GM18861 (cell line): ENCODE measurements around the gene TAGLN3.
A peak's percentile ranks its signal among the peaks of the same experiment; 100 is the strongest.

Experiments used
- ATAC-seq: cut with Tn5 transposase; IDR thresholded peaks from one replicate; pipeline ENCODE4 v1.9.1; 2021; ENCODE audit not compliant: unreplicated experiment

The TAGLN3 gene

DNA sequence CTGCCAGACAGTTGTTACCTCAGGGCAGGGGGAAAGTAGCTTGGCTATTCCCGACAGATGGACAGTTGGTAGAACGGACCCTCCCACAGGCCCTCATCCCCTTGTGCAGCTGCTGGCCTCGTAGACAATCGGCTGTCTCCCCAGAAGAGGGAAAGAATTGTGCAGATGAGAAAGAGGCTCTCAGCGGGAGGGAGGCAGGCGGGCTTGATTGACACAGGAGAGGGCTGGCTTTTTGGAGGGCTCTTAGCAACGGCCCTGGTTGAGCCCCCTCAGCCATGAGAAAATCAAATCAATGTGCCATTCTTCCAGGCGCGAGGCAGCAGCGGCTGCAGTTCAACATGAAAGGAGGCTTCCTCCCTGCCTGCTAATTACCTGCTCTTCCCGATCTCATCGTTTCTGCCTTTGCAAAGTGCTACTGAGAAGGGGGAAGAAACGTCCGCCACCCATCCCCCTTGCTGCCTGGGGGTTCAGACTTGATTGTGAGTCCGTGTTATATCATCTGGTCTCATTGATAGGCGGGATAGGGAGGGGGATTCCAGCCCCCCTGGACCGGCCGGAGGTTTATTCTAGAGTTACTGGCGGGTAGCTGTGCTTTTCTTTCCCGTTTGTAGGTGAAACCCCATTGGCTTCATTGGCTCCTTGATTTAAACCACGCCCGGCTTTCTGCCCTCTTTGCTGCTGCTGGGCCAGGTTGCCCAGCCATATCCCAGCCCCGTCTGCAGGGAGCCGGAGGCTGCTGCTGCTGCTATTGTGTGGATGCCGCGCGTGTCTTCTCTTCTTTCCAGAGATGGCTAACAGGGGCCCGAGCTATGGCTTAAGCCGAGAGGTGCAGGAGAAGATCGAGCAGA is at the start of gene TAGLN3:
TAGLN3 (plus strand) TSS at position 287 of the 848 bp plus-strand sequence; CDS start at position 788, 501 bp downstream.
- no peak for ATAC-seq

DNA sequence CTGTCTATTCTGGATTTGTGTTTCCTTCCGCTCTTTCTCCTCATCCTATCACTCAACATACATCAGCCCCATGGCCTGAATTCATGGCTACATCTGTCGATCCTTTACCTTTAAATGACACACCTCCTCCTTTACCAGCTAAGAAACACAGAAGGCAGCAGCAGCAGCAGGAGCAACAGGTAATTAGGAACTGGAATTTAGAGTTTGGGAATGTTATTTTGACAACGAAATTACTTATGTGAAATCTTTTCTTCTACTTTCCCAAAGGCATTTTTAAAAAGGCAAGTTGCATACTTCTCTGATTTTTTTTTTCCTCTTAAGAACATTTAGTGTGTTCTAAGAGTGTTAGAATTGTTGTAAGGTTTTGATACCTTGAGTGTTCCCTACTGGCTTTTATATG is 49.0 kb upstream of the TAGLN3 start:
- ATAC-seq, result no peak

DNA sequence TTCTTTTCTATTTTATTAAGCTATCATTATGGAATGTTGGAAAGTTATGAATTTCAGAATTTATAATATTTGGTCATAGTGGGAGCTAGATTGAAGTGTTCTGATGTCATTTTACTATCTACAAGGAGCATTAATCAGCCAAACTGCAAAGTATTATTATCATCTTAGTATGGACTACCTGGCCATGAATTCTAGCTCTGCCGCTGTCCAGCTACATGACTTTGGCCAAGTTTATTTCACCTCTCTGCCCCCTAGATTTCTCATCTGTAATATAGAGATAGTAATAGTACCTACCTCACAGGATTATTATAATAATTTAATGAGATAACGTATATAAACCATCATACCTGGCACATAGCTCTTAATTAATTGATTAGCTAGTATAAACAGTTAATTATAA is 47.7 kb upstream of the TAGLN3 start:
- ATAC-seq, result no peak

DNA sequence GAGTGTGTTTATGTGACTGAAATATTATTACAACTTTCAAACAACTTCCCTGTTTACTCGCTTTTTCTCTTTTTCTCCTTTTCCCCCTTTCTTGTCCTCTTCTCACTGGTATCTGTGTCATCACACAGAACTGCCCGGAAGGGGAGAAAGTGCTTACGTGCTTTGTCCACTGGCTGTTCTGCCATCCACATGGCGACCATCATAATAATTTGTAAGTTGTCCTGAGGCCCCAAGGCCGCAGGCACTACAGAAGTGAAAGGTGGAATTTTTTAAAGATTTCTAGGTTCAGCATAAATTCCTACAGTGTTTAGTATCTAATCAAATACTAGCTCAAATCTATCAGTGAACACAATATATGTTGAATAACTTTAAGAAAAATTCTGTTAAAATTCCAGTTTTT is 46.6 kb upstream of the TAGLN3 start:
- no peak for ATAC-seq

DNA sequence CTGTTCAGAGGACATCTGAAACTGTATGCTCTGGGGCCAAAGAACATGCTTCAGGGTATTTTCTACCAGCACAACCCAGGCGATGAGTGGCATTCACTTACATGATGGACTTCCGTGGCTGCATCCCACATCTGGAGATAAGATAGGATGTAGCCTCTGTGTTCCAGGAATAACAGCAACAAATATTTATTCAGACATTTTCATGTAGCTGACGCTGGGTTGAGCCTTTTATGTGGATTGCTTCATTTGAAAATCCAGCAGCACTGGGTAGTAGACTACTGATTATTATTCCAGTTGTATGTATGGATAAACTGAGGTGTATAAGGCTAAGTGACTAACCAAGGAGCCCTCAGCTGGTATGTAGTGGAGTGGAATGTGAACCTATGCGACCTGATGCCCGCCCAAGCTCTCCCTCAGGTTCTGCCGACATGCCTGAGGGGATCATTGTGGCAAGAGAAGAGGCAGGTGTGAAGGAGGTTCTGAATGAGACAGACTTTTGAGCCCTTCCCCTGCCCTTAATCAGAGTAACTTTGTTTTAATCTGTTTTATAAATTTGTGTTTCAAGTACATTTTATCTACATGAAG is 45.8 kb upstream of the TAGLN3 start:
- no peak for ATAC-seq

DNA sequence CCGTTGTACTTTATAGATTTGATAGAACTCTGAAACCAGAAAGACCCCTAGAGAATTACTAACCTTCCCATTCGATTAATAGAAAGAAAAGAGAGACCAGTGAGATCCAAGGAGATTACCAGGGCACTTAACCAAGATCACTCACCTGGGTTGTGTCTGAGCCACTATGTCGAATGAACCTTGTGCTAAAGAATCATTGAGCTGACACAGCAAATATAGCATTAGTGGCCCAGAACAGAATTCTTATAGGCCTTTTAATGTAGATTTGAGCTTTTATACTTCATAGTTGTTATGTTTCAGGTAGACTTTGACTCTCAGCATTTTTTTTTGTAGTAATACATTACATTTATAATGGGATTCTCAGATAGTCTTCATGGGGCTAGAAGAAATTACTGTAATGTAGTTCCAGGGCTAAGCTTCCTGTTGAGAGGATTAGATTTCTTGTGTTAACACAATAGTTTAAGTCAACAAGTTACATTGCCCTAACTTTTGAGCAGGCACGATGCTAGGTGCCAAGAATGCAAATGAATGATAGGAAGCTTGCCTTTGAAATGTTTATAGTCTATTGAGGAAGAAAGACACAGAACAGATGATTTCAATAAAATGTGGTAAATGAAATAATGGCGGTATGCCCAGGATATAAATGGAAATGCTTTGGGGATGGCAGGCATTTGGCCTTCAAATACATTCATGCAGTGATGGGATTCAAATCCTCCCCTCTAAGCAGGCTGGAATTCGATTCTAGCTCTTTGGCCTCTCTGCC is 44.3 kb upstream of the TAGLN3 start:
- no peak for ATAC-seq

DNA sequence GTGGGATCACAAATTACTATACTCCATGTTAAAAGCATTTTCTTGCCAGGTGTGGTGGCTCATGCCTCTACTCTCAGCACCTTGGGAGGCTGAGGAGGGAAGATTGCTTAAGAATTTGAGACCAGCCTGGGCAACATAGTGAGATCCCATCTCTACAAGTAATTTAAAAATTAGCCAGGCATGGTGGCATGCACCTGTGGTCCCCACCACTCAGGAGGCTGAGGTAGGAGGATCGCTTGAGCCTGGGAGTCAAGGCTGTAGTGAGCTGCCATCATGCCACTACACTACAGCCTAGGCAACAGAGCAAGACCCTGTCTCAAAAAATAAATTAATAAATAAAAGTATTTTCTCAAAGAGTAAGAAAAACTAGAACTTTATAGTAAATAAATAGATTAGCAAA is 42.8 kb upstream of the TAGLN3 start:
- ATAC-seq, result no peak

DNA sequence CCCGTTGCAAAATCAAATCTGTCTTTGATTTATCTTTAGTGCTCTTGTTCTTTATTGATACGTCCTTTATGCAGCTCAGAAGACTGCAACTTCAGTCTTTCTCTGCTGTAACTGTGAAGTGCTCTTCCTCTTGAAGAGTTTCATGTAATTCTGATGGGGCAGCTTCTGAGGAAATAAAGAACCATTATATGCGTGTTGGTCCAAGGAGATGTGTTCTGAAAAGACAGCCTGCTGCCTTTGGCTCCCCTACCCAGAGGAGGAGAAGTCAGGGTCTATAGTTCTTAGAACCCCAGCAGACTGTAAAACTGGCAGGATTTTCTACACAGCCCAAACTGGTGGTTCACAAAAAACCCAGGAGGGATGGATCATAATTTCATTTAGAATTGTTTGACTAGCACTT is 42.3 kb upstream of the TAGLN3 start:
- no peak for ATAC-seq

DNA sequence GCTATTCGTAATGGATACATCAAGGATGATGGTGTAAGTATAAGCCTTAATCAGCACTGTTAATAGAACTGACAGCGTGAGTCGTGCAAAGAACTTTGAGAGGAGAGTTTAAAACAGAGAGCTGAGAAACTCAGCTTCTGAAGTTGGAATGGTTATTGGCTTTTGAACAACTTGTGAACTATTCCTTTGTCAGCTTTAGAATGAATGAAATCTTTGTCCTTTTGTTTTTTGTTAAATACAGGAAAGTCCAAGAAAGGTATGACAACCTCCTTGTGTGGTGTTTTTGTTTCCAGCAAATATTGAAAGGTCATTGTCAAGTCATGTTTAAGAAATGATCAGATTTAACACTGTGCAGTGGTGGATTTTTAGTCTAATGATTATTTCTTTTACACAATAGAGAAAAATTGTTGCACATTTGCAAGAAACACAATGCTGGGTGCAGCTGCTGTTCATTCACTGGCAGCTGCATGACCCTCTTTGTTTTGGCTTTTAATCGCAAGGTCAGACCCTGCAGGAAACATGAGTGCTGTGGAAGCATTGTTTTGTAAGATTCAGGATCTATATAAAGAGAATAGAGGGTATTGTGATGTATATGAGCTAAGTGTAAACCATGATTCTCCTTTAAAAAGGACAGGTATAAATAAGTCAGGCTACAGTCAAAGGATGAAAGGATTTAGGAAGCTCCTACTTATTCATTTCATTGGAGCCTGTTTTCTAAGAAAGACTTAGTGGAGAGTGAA is 41.6 kb upstream of the TAGLN3 start:
- ATAC-seq, result no peak

DNA sequence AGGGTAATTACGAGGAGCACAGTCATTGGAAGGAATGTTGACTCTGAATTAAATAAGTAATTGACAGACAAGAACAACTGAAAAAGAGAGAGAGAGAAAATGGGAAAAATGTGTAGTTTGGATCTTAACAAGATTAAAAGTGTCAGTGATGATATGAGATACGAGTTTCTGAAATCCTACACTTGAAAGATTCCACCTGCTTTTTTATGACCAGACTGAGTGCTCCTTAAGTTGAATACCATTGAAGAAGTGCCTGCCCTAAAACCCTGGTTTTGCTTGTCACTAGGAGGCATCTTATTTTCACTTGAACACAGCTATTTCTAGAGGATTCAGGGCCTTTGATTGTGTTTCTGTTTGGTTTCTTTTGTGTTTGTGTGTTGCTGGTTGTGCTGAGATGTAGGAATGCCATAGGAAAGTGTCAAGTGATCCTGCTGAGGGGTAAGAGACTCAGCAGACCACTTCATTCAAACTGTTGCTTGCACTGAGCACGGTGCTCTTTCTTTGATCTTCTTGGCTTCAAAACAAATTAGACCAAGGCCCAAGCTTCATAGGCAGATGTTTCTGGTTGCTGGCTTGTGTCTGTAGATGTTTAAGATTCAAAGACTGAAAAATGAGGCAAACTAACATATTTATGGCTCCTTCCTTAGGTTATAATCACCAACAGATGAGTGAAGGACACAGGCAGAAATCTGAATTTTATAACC is 37.1 kb upstream of the TAGLN3 start:
- ATAC-seq, result no peak

DNA sequence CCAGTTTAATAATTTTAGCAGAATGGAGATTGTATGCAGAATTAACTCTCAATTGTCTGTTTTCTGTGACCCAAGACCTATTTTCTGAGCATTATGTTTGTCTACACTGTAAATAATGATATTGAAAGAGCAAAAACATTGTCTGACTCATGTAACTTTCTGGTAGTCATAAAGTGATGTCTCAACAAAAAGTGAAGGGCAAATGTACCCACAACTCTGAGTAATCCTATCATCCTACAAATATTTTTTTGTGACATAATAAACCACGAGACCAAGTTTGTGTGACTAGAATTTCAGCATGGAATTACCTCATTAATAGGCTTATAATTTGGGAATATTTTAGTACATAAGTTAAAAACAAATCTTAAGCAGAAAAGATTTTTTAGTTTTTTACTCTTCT is 35.3 kb upstream of the TAGLN3 start:
- ATAC-seq, result no peak

DNA sequence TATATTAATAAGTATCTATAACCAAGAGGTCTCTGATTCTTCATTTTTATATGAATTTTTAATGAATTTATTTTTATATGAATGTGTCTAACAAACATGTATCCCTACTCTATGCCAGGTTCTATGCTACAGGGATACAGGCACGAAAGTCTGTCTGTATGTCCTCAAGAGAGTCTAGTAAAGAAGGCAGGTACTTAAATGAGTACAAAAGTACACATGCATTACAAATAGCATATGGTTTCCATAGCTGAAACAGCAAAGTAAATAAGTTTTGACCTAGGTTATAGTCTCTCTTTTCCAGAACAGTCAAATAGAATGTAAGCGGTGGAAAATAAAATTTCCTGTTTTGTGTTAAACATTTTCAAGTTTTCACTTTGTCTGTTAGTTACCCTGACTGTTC is 33.2 kb upstream of the TAGLN3 start:
- ATAC-seq, result no peak

DNA sequence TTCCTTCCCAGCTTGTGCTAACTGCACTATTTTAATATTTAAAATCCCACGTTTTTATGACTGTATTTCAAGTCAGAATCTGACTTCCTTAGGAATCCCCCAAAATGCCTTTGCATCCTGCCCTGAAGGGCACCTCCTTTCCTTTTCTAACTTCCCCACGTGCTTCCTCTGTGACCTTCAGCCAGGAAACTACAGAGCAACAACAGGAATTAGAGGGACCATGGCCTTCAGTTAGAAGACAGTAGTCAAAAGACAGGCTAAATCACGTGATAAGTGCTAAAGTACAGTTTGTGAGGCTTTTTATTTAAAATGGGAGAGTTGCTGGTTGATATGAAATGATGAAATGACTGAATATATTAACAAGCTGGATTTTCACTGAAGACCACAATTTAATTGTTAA is 31.7 kb upstream of the TAGLN3 start:
- ATAC-seq, result no peak

DNA sequence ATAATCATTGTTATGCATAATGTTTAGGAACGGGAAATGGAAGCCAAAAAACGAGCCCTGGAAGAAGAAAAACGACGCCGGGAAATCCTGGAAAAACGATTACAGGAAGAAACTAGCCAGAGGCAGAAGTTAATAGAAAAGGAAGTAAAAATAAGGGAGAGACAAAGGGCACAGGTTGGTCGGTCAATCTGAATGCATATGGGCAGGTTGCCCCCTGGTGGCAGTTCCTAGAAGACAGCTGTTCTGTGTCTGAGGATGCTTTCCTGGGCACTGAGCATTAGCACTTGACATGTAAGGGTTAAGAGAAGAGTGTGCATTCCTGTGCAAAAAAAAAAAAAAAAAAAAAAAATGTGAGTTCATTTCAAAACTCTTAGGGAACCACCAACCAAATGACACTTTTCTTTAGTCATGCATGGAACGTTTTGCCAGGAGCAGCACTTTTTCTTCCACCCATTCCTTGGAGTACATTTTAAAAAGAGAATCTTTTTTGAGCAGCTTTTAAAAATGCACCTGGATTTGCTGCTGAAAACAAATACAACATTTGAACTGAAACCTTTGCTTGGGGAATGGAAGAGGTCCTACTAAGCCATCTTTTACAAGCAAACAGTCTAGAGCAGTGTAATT is 31.0 kb upstream of the TAGLN3 start:
- ATAC-seq, result peak; percentile 90

DNA sequence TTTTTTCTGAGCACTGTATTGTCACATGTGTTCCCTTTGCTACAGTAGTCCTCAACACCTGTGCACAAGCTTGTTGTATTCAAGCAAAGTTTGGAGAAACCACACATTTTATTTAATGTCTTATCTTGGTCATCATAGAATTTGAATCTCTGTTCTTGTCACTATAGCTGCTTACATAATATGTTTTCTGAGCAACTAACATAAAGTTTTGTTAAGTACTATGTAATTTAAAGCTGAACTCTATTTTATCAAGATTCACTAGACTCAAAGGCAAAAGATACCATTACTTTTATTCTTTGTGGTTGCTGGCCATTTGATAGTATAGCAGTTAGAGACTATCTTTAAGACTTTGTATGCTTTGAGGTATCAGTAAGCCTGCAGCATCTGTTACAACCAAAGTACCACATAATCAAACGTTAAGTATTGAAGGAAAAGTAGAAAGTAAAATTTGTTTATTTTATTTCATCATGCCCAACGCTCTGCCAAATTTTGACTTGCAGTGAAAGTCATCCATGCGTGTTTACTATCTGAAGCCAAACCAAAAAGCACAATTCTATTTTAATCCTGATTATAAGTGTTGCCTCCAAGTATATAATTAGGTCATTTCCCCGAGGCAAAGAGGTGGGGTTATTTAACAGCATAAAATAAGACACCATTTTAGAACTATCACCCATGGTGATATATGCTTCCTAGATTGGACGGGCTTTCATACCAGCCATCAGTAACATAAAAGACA is 30.2 kb upstream of the TAGLN3 start:
- no peak for ATAC-seq

DNA sequence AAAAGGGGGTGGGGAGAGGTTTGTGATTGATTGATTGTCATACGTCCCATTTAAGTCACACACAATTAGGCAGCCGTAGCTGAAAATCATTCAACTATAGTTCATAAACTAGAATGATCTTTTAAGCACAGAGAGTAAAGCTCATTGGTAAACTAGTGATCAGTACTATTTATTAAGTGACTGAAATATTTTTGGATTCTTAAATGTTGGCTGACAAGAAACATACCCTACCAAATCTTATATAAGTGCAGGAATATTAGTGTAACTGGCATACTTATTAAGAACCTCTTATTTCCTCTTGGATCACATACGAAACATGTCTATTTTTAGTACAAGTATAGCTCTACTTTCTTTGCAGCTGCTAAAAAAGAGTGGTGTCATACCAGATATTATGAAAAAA is 28.3 kb upstream of the TAGLN3 start:
- no peak for ATAC-seq

DNA sequence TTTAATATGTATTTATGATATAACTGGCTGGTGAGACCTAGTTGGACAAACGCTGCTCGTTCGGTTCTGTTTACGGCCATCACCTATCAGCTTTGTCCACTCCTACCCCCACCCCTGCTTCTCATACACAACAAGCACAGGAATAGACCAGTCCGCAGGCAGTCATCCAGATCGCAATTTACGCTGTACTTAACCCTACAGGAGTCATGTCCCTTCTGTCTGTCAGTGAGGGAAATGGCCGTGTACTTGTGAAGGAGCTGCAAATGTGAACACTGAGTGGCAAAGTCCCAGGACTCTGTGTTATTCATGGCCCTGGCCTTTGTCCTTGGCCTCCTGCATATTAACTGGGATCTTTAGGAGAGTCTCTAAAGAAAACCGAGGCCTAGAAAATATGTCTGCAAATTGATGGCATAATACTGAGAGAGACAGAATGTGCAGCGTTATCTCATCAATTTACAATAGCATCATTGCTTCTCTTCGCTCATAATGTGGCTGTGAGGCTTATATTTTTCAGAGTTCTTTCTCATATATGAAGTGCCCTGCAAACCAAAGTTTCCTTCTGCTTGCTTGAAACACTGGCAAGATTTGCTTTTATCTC is 27.1 kb upstream of the TAGLN3 start:
- ATAC-seq, result no peak

DNA sequence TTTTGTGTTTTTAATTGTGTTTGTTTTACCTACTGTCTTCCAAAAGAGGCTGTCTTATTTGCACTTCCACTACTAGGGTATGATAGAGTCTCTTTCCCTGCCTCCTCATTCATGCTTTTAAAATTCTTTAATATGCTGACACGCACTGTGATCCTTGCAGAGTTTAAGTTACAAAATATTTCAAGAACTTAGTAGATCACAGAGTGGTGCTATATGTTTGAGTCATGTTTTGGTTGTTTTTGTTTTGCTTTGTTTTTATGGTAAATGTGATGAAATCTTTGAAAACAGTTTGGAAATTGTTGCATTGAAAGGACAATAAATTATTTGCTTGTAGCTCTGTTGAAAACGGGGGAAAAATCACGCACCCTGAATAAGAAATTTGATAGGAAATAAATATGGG is 25.8 kb upstream of the TAGLN3 start:
- no peak for ATAC-seq

DNA sequence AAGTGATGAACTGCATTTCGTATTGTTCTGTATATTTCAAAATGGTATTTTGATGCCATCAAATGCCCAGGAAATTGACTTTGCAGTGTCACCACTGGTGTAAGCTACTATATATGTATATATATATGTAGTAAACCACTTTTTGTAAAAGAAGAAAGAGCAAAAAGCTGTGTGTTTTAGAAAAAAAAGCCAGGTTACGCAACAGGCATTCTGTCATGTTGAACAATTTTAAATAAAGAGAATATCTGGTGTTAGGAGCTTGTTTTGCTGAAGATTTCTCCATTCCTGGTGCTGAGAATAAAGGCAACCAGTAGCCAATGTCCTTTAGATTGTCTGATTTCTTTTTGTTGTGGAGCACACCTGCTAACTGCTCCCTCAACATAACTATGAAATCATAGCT is 23.6 kb upstream of the TAGLN3 start:
- ATAC-seq, result no peak
